ENCODE results near the gene CORO6. TPM values are rescaled to one million over a fixed set of nuclear protein-coding genes. Genes with fewer than 3 reads are reported as not detected.

CORO6 gene
- total RNA-seq, 1 experiment from 2014 or later = 35.0 TPM

- Histone ChIP-seq H3F3A (ENCODE audit: insufficient read depth, low read depth) (peaks cover 39% of the 10 kb centered on the region; the same call in 1 of the 2 replicates), H3K4me2 (peak overlapping the region; percentile 83), H3K36me3 (ENCODE audit: low read depth) (no peaks in the 10 kb centered on the region; the same call in 1 of the 2 replicates), H3K79me2 (ENCODE audit: low read depth) (peaks cover 16% of the 10 kb centered on the region), H3K27me3 (ENCODE audit: insufficient read depth, low read depth) (no peaks in the 10 kb centered on the region), H3K27ac (peak overlapping the region; percentile 53), H2AFZ (peak overlapping the region; percentile 93), H3K9me2 (ENCODE audit: insufficient read depth) (no peaks in the 10 kb centered on the region), H3K9me3 (ENCODE audit: insufficient read depth, low read depth) (no peaks in the 10 kb centered on the region), H4K20me1 (ENCODE audit: insufficient read depth) (no peaks in the 10 kb centered on the region), H3K4me1 (replicated peaks; ENCODE audit: insufficient read depth) (peaks cover 28% of the 10 kb centered on the region), H3K4me3 (peak overlapping the region; percentile 76)
- BruUV-seq (replicated peaks) = TSS peak; percentile 24
- POLR2A ChIA-PET (ENCODE audit: unreplicated experiment) = interaction anchor here (0.6 to 1.0 kb wide), 2 partner anchors 434 to 778 kb away, joined by 3 to 4 read pairs; no protein-coding TSS in a partner anchor
- DNase-seq = peak; percentile 58 to 76
- TF ChIP-seq CTCF (conservative IDR thresholded peaks at IDR 0.05) (no peak; the same call in 1 of the 2 replicates), EZH2 (IDR thresholded peaks at IDR 0.05; ENCODE audit: low read depth) (no peak)
- CTCF ChIA-PET = interaction anchor here (0.5 kb wide), 1 partner anchor 240 kb away, joined by 6 read pairs; no protein-coding TSS in a partner anchor
- intact Hi-C loops (cut with micrococcal nuclease; ENCODE audit: unreplicated experiment) = loop anchor here (1.0 to 5.0 kb wide), 4 partner anchors 22 to 615 kb away; partner anchors contain the start of genes GIT1, NUFIP2 and PHF12
These were observed 55.0 kb downstream of the CORO6 start for GRCh38 chr17:29567554-29568330.

GRCh38 chr17:29567304-29567553, 55.5 kb downstream of the CORO6 start:
- Histone ChIP-seq H3K36me3 (ENCODE audit: low read depth) (no peaks in the 10 kb centered on the region; the same call in 1 of the 2 replicates), H3K4me3 (peak overlapping the region; percentile 76), H3F3A (ENCODE audit: insufficient read depth, low read depth) (peaks cover 39% of the 10 kb centered on the region; the same call in 1 of the 2 replicates), H3K4me2 (peak overlapping the region; percentile 83), H3K27me3 (ENCODE audit: insufficient read depth, low read depth) (no peaks in the 10 kb centered on the region), H3K27ac (peak overlapping the region; percentile 53; the same call in 1 of the 2 replicates), H3K4me1 (replicated peaks; ENCODE audit: insufficient read depth) (peaks cover 28% of the 10 kb centered on the region), H3K9me2 (ENCODE audit: insufficient read depth) (no peaks in the 10 kb centered on the region), H3K79me2 (ENCODE audit: low read depth) (peaks cover 16% of the 10 kb centered on the region), H3K9me3 (ENCODE audit: insufficient read depth, low read depth) (no peaks in the 10 kb centered on the region), H2AFZ (peak overlapping the region; percentile 93), H4K20me1 (ENCODE audit: insufficient read depth) (no peaks in the 10 kb centered on the region)
- no TSS peak for BruUV-seq (replicated peaks)
- POLR2A ChIA-PET (ENCODE audit: unreplicated experiment) = interaction anchor here (0.7 kb wide), 1 partner anchor 347 kb away, joined by 4 read pairs; no protein-coding TSS in a partner anchor
- no peak for DNase-seq
- CTCF ChIA-PET = no interaction called here
- intact Hi-C loops (cut with micrococcal nuclease; ENCODE audit: unreplicated experiment) = loop anchor here (2.0 to 5.0 kb wide), 3 partner anchors 272 to 615 kb away; partner anchors contain the start of genes NUFIP2 and PHF12
- TF ChIP-seq CTCF (conservative IDR thresholded peaks at IDR 0.05) (no peak), EZH2 (IDR thresholded peaks at IDR 0.05; ENCODE audit: low read depth) (no peak)

GRCh38 chr17:29566473-29567303, 56.0 kb downstream of the CORO6 start, which contains the start of gene ABHD15:
Gene ABHD15 (minus strand): TSS chr17:29567037. CDS start chr17:29566966, 71 bp downstream.
- ChIA-PET POLR2A (ENCODE audit: unreplicated experiment) (interaction anchor here (0.6 to 0.7 kb wide), 2 partner anchors 197 to 347 kb away, joined by 3 to 4 read pairs; no protein-coding TSS in a partner anchor), CTCF (interaction anchor here (0.6 kb wide), 1 partner anchor 832 kb away, joined by 3 read pairs; no protein-coding TSS in a partner anchor)
- Histone ChIP-seq H3K4me2 (peak within 1 kb of the TSS; percentile 88), H3K36me3 (ENCODE audit: low read depth) (no peaks in the 10 kb centered on the region; the same call in 1 of the 2 replicates), H4K20me1 (ENCODE audit: insufficient read depth) (no peaks in the 10 kb centered on the region), H3K4me1 (replicated peaks; ENCODE audit: insufficient read depth) (peaks cover 28% of the 10 kb centered on the region), H3K4me3 (peak within 1 kb of the TSS; percentile 76), H3K27me3 (ENCODE audit: insufficient read depth, low read depth) (no peaks in the 10 kb centered on the region), H2AFZ (peak within 1 kb of the TSS; percentile 93), H3K9me2 (ENCODE audit: insufficient read depth) (no peaks in the 10 kb centered on the region), H3K27ac (peak within 1 kb of the TSS; percentile 53), H3K9me3 (ENCODE audit: insufficient read depth, low read depth) (no peaks in the 10 kb centered on the region), H3F3A (ENCODE audit: insufficient read depth, low read depth) (peaks cover 39% of the 10 kb centered on the region; the same call in 1 of the 2 replicates), H3K79me2 (ENCODE audit: low read depth) (peaks cover 16% of the 10 kb centered on the region)
- no TSS peak for BruUV-seq (replicated peaks)
- DNase-seq = peak; percentile 58 to 87
- no peak for TF ChIP-seq CTCF (conservative IDR thresholded peaks at IDR 0.05)
- TF ChIP-seq EZH2 (IDR thresholded peaks at IDR 0.05; ENCODE audit: low read depth) = no peak
- intact Hi-C loops (cut with micrococcal nuclease; ENCODE audit: unreplicated experiment) = loop anchor here (2.0 to 5.0 kb wide), 3 partner anchors 272 to 614 kb away; partner anchors contain the start of genes NUFIP2 and PHF12
